HK-2 (cell line): ENCODE measurements around the gene PCBP2.

Experiments used
- DNase-seq: peaks from one replicate; pipeline ENCODE4 v3.0.0-alpha.2; 2018; ENCODE audit not compliant: unreplicated experiment

The PCBP2 gene

DNA sequence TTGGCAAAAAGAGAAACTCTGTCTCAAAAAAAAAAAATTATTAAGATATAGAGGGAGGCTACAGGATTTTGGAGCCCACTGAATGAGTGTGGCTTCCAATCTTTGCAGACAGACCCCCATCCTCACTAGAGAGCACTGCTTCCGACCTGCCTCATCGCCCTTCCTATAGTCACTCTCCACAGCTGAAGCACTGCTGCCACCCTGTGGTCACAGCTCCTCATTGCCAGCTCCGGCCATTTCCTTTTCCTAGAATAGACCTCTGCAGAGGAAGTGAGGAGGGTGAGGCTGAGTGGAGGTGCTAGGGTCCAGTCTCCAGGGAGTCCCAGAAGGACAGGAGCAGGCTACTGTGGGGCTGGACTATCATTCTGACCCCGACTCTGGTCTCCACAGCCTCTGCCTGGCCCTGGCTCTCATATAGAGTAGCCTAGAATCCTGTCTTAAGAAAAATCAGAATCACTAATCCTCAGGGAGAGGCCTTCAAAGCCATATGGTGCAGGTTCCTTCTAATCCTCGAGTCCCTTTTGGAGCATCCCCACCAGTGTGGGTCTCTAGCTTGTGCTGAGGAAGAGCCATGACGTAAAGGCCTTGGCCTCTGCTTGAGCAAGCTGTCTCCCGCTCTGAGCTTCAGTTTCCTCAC lies 56.8 kb downstream of the PCBP2 start:
- peak; percentile 84 for DNase-seq

DNA sequence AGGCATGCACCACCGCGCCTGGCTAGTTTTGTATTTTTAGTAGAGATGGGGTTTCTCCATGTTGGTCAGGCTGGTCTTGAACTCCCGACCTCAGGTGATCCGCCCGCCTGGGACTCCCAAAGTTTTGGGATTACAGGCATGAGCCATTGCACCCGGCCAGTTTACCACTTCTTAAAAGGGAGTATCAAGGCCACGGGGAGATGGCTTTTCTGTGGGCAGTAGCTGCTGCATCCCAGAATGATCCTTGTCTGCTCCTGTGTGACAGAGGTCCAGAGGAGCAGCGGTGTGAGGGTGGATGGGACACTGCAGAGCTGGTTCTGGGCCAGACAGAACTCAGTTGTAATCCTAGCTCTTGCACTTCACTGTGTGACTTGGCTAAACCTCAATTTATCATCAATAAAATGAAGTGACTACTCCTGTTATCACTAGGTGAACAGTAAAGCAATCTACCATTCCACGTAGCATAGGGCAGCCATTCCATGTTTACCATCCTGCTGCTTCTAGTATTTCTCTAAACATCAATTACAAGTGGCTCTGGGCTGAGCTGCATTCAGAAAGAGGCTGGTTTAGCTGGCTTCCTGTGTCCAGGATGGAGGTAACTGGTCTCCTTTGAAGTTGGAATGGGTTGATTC lies 58.4 kb downstream of the PCBP2 start:
- DNase-seq, result no peak

DNA sequence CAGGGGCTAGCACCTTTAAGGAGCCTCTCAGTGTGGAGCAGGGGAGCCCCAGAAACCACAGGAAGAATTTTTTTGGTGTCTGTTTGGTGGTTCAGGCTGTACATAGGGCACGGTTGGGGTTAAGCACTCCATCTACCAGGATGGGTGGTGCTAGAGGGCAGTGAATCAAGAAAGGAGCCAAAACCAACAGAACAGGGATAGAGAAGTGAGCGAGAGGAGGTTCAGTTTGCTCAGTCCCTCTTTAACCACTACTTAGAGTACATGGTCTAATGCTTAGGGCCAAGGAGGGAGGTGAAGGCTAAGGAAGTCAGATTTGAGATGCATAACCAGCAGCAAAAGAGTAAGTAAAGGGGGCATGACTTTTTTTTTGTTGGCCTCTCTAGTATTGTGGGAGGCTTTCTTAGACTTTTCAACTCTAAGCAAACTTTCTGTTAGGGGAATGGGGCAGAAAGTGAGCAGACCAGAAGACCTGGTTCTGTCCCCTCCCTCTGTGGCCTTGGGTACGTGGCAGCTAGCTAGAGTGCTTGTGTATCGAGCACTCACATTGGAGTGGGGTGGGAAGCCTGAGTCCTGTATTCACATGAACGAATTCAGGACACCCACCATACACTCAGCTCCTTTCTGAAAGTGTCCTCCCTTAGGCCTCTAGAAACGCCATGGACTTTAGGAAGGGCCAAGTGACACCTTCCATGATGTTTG lies 62.0 kb downstream of the PCBP2 start:
- DNase-seq, result no peak

DNA sequence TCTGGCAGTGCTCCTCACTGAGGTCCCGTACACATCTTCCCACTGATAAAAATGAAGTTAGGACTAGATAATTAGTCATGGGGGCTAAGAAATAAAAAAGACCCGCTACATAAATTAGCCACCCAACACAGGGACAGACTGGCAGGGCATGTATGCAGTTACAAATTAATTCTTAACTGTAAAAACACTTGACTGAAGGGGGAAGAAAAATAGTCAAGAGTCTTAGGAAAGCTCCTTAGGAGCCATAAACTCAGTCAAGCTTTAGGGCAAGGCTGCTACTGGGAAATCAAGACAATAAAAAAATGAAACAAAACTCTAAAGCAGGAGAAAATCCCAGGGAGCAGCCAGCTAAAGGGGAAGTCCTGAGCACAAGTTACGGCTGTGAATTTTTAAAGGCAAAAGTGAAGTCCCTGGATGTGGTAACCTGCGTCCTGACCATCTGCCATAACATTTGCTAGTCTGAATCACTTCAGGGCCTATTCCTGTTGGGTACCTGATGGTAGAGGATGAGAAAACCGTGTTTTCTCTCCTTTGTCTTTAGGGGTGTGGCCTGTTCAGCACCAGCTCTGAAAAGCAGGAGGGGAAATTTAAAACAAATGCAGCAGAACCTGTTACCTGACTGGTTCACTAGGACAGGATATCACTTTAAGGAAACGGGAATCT lies 62.9 kb downstream of the PCBP2 start:
- no peak for DNase-seq

DNA sequence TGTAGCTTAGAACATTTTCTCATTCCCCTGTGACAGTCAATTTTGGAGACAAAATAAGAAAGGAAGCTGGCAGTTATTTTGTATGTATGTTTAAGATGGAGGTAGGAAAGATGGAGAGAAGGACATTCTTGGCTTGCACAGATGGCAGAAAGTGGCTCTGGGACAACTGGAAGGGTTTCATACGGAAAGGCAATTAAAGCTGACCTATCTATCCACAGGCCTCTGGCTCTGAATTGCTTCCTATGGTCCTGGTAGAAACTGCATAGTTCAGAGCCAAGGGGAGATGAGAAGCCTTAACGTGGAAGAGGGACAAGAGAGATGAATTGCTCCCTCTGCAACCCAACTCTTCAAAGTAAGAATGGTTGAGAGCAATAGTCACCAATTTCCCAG lies 63.4 kb downstream of the PCBP2 start:
- DNase-seq, result no peak

DNA sequence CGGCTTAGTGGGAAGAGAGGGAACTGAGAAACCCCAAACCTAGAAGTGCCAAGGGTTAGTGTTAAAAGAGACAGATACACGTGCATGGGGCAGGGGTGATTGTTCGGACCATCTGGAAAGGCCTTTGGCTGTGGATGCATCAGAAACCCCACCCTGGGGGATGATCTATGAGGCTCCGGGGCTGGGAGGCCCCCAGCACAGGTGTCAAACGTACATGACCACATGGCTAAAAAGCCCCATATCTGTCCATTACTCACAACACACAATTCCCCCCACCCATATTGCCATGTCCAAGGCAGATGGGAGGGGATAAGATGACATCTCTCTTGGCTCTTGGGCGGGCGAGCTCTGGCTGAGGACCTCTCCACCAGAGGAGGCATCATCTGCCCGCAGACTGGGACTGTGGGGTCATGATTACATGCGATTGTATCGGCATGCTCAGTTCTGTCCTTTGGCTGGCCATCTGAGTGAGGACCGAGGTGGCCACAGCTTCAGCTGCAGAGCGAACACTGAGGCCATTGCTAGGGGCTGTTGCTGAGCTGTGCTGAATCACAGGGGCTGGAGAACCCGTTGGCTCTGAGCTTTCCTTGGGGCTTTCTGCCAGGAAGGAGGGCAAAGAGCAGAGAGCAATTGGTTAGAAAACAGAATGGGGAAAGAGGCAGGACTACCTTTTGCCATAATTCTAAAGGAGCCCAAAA lies 65.0 kb downstream of the PCBP2 start:
- DNase-seq, result no peak

DNA sequence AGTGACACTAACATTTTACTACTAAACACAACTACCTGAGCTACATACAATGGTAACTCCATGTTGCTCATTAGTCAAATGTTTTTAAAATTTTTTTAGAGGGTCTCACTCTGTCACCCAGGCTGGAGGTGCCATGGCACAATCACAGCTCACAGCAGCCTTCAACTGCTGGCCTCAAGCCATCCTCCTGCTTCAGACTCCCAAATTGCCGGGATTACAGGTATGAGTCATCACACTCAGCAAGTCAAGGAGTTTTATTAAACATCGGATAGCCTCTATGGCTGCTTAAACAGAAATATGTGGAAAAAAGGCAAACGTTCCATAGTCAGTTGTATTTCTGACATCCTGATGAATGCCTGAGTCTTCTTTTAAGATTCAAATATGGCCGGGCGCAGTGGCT lies 66.5 kb downstream of the PCBP2 start:
- no peak for DNase-seq

DNA sequence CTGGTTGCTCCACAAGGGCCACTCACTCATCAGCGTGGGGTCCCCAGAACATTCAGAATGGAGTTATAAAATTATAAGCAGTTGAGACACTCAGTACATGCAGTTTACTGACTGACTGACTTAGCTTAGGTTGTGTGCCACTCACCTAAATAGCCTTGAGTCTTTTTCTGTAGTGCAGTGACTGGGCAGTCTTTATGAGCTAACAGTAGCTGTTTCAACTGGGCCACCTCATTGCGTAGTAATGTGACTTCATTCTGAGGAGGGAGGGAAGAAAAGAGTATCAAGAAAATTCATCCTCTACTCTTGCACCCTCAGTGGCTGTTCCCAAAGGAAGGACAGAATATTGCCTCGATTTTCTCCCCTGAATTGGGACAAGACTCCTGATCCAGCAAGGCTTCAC lies 71.2 kb downstream of the PCBP2 start:
- DNase-seq, result no peak

DNA sequence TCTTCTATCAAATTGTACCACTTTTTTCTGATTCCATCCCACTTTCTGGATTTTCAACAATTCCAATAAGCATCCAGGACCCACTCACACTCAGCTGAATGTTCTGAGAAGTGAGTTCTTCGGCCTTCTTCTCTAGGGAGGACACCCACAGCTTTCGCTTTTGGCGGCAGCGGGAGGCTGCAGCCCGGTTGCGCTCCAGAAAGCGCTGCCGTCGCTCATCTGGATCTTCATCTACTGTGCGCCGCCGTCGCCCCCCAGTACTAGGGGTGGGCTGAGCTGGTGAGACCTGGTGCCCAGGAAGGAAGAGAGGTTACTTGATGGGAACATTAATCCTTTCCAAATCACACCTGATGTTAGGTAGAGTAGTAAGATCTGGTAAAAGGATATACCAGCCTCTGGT lies 72.6 kb downstream of the PCBP2 start:
- DNase-seq, result no peak

DNA sequence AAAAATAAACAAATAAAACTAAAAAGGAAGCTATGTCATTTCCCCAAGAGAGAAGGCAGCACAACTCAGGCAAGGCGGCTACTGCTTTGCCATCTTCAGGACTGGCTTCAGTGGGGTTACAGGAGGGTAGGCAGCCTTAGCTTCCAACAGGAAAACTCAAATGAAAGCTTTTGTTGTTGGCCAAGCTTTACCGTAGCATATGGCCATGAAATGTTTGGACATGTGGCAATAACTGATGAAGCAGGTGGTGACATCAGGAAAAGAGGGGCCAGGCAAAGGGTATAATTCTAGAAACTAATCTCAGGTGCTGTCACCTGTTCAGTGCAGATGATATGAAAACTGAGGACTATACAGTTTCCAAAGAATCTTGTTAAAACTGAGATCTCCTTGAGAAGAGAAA lies 78.2 kb downstream of the PCBP2 start:
- no peak for DNase-seq
